ENCODE data around the gene SLC6A18.

DNA sequence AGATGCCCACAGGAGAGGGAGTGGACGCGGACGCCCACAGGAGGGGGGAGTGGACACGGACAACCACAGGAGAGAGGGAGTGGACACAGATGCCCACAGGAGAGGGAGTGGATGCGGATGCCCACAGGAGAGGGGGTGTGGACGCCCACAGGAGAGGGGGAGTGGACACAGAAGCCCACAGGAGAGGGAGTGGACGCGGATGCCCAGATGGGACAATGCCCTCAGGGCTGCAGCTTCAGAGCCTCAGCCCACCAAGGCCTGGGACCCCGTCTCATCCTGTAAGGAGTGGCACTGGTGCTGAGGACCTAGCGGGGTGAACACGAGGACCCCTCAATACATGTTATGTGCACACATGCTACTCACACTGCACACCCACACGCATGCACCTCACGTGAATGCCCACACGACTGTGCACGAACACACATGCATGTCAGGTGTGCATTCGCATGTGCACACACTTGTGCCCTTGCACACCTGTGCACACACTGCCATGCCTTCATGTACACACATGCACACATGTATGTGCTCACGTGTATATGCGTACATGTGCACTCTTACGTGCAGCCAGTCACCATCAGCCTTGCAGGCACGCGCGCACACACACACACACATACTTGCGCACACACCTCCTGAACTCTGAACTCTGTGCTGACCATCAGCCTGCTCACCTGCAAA, 34.8 kb downstream of the SLC6A18 start:
- TF ChIP-seq, protein P1, sequence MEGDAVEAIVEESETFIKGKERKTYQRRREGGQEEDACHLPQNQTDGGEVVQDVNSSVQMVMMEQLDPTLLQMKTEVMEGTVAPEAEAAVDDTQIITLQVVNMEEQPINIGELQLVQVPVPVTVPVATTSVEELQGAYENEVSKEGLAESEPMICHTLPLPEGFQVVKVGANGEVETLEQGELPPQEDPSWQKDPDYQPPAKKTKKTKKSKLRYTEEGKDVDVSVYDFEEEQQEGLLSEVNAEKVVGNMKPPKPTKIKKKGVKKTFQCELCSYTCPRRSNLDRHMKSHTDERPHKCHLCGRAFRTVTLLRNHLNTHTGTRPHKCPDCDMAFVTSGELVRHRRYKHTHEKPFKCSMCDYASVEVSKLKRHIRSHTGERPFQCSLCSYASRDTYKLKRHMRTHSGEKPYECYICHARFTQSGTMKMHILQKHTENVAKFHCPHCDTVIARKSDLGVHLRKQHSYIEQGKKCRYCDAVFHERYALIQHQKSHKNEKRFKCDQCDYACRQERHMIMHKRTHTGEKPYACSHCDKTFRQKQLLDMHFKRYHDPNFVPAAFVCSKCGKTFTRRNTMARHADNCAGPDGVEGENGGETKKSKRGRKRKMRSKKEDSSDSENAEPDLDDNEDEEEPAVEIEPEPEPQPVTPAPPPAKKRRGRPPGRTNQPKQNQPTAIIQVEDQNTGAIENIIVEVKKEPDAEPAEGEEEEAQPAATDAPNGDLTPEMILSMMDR (IDR thresholded peaks at IDR 0.05; ENCODE audit: insufficient read depth, low read length, poor library complexity, severe bottlenecking), result no peak
- no peak for TF ChIP-seq EZH2phosphoT487 (conservative IDR thresholded peaks at IDR 0.05; ENCODE audit: low read length)

Measured in SU-DHL-6 (cell line).